NCI-H82 treated with DMSO at 0.1 percent for 48 hours (cell line): ENCODE measurements around the gene CACNA1D.

Experiments
- DNase-seq: peaks from one replicate; lab custom pipeline; 2025; ENCODE audit not compliant: unreplicated experiment; lab: John Stamatoyannopoulos, UW

The CACNA1D gene

GRCh38 chr3:53680028-53680427 lies 185.6 kb downstream of the CACNA1D start:
- DNase-seq = no peak

- DNase-seq = no peak
These were observed 188.4 kb downstream of the CACNA1D start for GRCh38 chr3:53682807-53683206.

- DNase-seq = no peak
These were observed 193.7 kb downstream of the CACNA1D start for GRCh38 chr3:53688066-53688465.

GRCh38 chr3:53688989-53689388 lies 194.6 kb downstream of the CACNA1D start:
- no peak for DNase-seq

GRCh38 chr3:53689681-53690080 lies 195.3 kb downstream of the CACNA1D start:
- DNase-seq = no peak

GRCh38 chr3:53690521-53690920 lies 196.1 kb downstream of the CACNA1D start:
- no peak for DNase-seq

- no peak for DNase-seq
These were observed 196.9 kb downstream of the CACNA1D start for GRCh38 chr3:53691349-53691748.

GRCh38 chr3:53691885-53692284 lies 197.5 kb downstream of the CACNA1D start:
- DNase-seq = no peak

- no peak for DNase-seq
These were observed 199.0 kb downstream of the CACNA1D start for GRCh38 chr3:53693451-53693850.

GRCh38 chr3:53694046-53694445 lies 199.6 kb downstream of the CACNA1D start:
- no peak for DNase-seq

- DNase-seq = no peak
These were observed 200.4 kb downstream of the CACNA1D start for GRCh38 chr3:53694666-53695323.

GRCh38 chr3:53695324-53695690 lies 200.9 kb downstream of the CACNA1D start:
- no peak for DNase-seq

- DNase-seq = no peak
These were observed 202.2 kb downstream of the CACNA1D start for GRCh38 chr3:53696401-53697172.

GRCh38 chr3:53700441-53700840 lies 206.0 kb downstream of the CACNA1D start:
- DNase-seq = no peak

- DNase-seq = no peak
These were observed 208.5 kb downstream of the CACNA1D start for GRCh38 chr3:53702776-53703530.

- no peak for DNase-seq
These were observed 209.4 kb downstream of the CACNA1D start for GRCh38 chr3:53703630-53704362.

GRCh38 chr3:53704363-53704725 lies 209.9 kb downstream of the CACNA1D start:
- DNase-seq = no peak

GRCh38 chr3:53705024-53705745 lies 210.8 kb downstream of the CACNA1D start:
- no peak for DNase-seq

- DNase-seq = no peak
These were observed 211.4 kb downstream of the CACNA1D start for GRCh38 chr3:53705774-53706173.

- DNase-seq = no peak
These were observed 212.8 kb downstream of the CACNA1D start for GRCh38 chr3:53707222-53707621.
